Thyroid gland (tissue), 4 donors: ENCODE results near the gene TYMS. TPM values are rescaled to one million over a fixed set of nuclear protein-coding genes. Genes with fewer than 3 reads are reported as not detected.

Experiments
- DNase-seq, 2 donors: peaks; one replicate each; pipeline ENCODE4 v3.0.0-alpha.2; 2019
- H3K27ac ChIP-seq, 3 donors: fragments of 200-600 bp; sonication (generic); 1 replicate in 2 of 3; 2 replicates in 1 of 3; pipeline ENCODE4 v1.5.1; 2016 to 2019; ENCODE audit warnings: mild to moderate bottlenecking in 1 of 3, moderate library complexity in 1 of 3
- H3K27me3 ChIP-seq: fragments of 200-600 bp; sonication (generic); one replicate; pipeline ENCODE4 v1.5.1; 2019
- H3K36me3 ChIP-seq, 2 donors: fragments of 200-600 bp; sonication (generic); one replicate each; pipeline ENCODE4 v1.5.1; 2016 to 2019
- H3K4me1 ChIP-seq, 2 donors: fragments of 200-600 bp; sonication (generic); one replicate each; pipeline ENCODE4 v1.5.1; 2017 to 2019
- H3K4me3 ChIP-seq, 3 donors: fragments of 200-600 bp; sonication (generic); replicated peaks in 1 of 3; 1 replicate in 2 of 3; 2 replicates in 1 of 3; pipeline ENCODE4 v1.5.1; 2016; ENCODE audit warnings: mild to moderate bottlenecking in 1 of 3
- H3K9me3 ChIP-seq: fragments of 200-600 bp; sonication (generic); one replicate; pipeline ENCODE4 v1.5.1; 2017
- CTCF ChIP-seq, 6 experiments: fragments of 200-600 bp in 3 of 6; fragments of 450-650 bp in 3 of 6; sonication (generic) in 3 of 6; IDR thresholded peaks; one replicate each; pipeline ENCODE4 v1.5.1; 2016 to 2019; ENCODE audit warnings: antibody characterized with exemption in 6 of 6, mild to moderate bottlenecking in 2 of 6, inconsistent platforms in 1 of 6, moderate library complexity in 1 of 6
- POLR2A ChIP-seq, 2 donors: fragments of 450-650 bp; IDR thresholded peaks; one replicate each; pipeline ENCODE4 v1.6.1; 2017; ENCODE audit warnings: antibody characterized with exemption in 2 of 2, mild to moderate bottlenecking in 2 of 2, moderate library complexity in 1 of 2
- WGBS, 2 donors: methylation state at CpG; one replicate each; pipeline ENCODE4 v1.1.5; 2017; 5-methylcytosine and 5-hydroxymethylcytosine counted together
- intact Hi-C: fragments of 100-400 bp; cut with DNase I; formaldehyde crosslinking; loops from one replicate; pipeline ENCODE4 v1.15.1; 2023
- total RNA-seq, 4 donors: library from RNA; depleted of rRNA; stranded (reverse); fragments of >200 nt; gene quantifications; one replicate each; pipeline ENCODE4 v1.2.3, GENCODE V29; 2016

Gene TYMS
- total RNA-seq, 4 donors from 2014 or later = 0.67 to 2.1 (median 1.8) TPM; not detected in 1

- no peak overlapping the region for H3K27ac ChIP-seq
- intact Hi-C loops = no loop called here
Measured at GRCh38 chr18:659597-659996, 2.1 kb downstream of the TYMS start.

DNA sequence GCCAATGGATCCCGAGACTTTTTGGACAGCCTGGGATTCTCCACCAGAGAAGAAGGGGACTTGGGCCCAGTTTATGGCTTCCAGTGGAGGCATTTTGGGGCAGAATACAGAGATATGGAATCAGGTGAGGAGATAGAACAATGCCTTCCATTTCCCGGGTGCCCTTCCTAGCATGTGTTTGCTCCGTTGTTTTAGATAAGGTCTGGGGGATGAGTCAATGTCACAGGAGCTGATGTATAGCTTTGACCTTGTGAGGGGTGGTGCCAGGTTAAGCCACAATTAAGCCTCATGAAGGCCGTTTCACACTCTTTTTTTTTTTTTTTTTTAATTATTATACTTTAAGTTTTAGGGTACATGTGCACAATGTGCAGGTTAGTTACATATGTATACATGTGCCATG is 4.7 kb downstream of the TYMS start:
- TF ChIP-seq POLR2A (IDR thresholded peaks at IDR 0.05) (no peak), CTCF (IDR thresholded peaks at IDR 0.05) (no peak)
- no peak for DNase-seq
- H3K27ac ChIP-seq = no peak overlapping the region
- WGBS, 2 donors = 98 to 99% methylated on average over 4 of the region's 4 CpGs
- H3K4me1 ChIP-seq = peaks cover 0 to 5% of the 10 kb centered on the region in 2 donors
- H3K36me3 ChIP-seq = no peaks in the 10 kb centered on the region
- no peaks in the 10 kb centered on the region for H3K27me3 ChIP-seq
- no peaks in the 10 kb centered on the region for H3K9me3 ChIP-seq
- intact Hi-C loops = no loop called here
- no peak overlapping the region for H3K4me3 ChIP-seq

More at GRCh38 chr18:659597-659996, 2.1 kb downstream of the TYMS start:
- Histone ChIP-seq H3K4me1 (peaks cover 0 to 5% of the 10 kb centered on the region in 2 donors), H3K36me3 (no peaks in the 10 kb centered on the region), H3K9me3 (no peaks in the 10 kb centered on the region), H3K27me3 (no peaks in the 10 kb centered on the region), H3K4me3 (no peak overlapping the region)
- TF ChIP-seq POLR2A (IDR thresholded peaks at IDR 0.05) = no peak
- TF ChIP-seq CTCF (IDR thresholded peaks at IDR 0.05) = no peak
- no peak for DNase-seq
- WGBS, 2 donors = 96 to 97% methylated on average over 6 of the region's 6 CpGs

DNA sequence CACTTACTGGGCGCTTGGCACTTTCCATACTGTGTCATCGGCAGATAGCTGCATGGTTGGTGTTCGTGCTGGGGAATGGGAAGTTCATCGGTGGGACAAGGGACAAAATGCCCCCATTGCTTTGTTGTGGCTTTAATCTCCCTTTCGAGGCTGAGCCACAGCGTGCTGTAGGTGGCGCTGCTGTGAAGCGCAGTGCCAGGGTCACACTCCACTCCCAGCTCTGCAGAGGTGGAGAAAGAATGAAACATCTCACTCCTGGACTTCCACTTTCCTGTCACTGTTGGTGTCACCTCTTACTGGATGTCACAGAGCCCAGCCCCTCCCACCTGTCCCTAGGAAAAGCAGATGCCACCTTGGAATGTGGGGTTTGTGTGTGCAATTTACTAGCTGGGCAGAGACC is 8.7 kb downstream of the TYMS start:
- TF ChIP-seq POLR2A (IDR thresholded peaks at IDR 0.05) (no peak), CTCF (IDR thresholded peaks at IDR 0.05) (no peak)
- no peaks in the 10 kb centered on the region for H3K27me3 ChIP-seq
- WGBS, 2 donors = 88 to 90% methylated on average over 8 of the region's 8 CpGs
- H3K4me3 ChIP-seq = no peak overlapping the region
- H3K36me3 ChIP-seq = peaks cover 4 to 11% of the 10 kb centered on the region in 2 donors
- H3K4me1 ChIP-seq = no peaks in the 10 kb centered on the region
- H3K27ac ChIP-seq = no peak overlapping the region
- intact Hi-C loops = no loop called here
- H3K9me3 ChIP-seq = no peaks in the 10 kb centered on the region
- no peak for DNase-seq

- H3K4me3 ChIP-seq = no peak overlapping the region
- no peaks in the 10 kb centered on the region for H3K4me1 ChIP-seq
- TF ChIP-seq CTCF (IDR thresholded peaks at IDR 0.05) = no peak
- no peak for TF ChIP-seq POLR2A (IDR thresholded peaks at IDR 0.05)
- H3K9me3 ChIP-seq = no peaks in the 10 kb centered on the region
- H3K36me3 ChIP-seq = peaks cover 4 to 16% of the 10 kb centered on the region in 2 donors
- no peak for DNase-seq
- 95% methylated on average over 3 of the region's 3 CpGs for WGBS, 2 donors
- intact Hi-C loops = no loop called here
- H3K27ac ChIP-seq = no peak overlapping the region
- H3K27me3 ChIP-seq = no peaks in the 10 kb centered on the region
Measured at GRCh38 chr18:666628-667027, 9.2 kb downstream of the TYMS start.

- Histone ChIP-seq H3K4me1 (no peaks in the 10 kb centered on the region), H3K4me3 (no peak overlapping the region), H3K27me3 (no peaks in the 10 kb centered on the region), H3K27ac (no peak overlapping the region), H3K9me3 (no peaks in the 10 kb centered on the region), H3K36me3 (peaks cover 4 to 26% of the 10 kb centered on the region in 2 donors)
- TF ChIP-seq POLR2A (IDR thresholded peaks at IDR 0.05) = no peak
- TF ChIP-seq CTCF (IDR thresholded peaks at IDR 0.05) = no peak
- intact Hi-C loops = no loop called here
- WGBS, 2 donors = 75 to 83% methylated on average over 1 of the region's 1 CpG
- no peak for DNase-seq
Measured at GRCh38 chr18:668260-668659, 10.8 kb downstream of the TYMS start.
